IgD-negative memory B cell (primary cell): Measurements from ENCODE around the gene DNAL1. TPM values are rescaled to one million over a fixed set of nuclear protein-coding genes. Genes with fewer than 3 reads are reported as not detected.
"Not testable (repeated sequence)": the region's sequence is repeated elsewhere in the genome, so short reads cannot be mapped to it uniquely, and the experiment has no call there.

Experiments used
- H3K27ac Mint-ChIP-seq, 3 donors: one replicate each; pipeline ENCODE4 v1.8.0; 2020 to 2022; ENCODE audit warnings: mild to moderate bottlenecking in 3 of 3, mixed read lengths in 3 of 3, moderate library complexity in 1 of 3
- H3K27me3 Mint-ChIP-seq: one replicate; pipeline ENCODE4 v1.8.0; 2021; ENCODE audit warnings: mixed read lengths
- H3K36me3 Mint-ChIP-seq: one replicate; pipeline ENCODE4 v1.8.0; 2020; ENCODE audit warnings: mild to moderate bottlenecking, mixed read lengths
- H3K4me1 Mint-ChIP-seq, 3 donors: one replicate each; pipeline ENCODE4 v1.8.0; 2020 to 2022; ENCODE audit warnings: mixed read lengths in 3 of 3, mild to moderate bottlenecking in 1 of 3
- H3K4me3 Mint-ChIP-seq, 4 donors: one replicate each; pipeline ENCODE4 v1.8.0; 2020 to 2022; ENCODE audit warnings: mild to moderate bottlenecking in 4 of 4, mixed read lengths in 4 of 4, moderate library complexity in 3 of 4
- H3K9me3 Mint-ChIP-seq, 3 donors: one replicate each; pipeline ENCODE4 v1.8.0; 2020 to 2021; ENCODE audit warnings: mixed read lengths in 3 of 3, mild to moderate bottlenecking in 1 of 3
- polyA plus RNA-seq: library from polyadenylated mRNA; unstranded; fragments of 300-500 nt; fragmentation: Illumina TruSeq; gene quantifications from one replicate; pipeline ENCODE4 v1.2.3, GENCODE V29; 2021

DNAL1 gene
- polyA plus RNA-seq, 1 donor from 2014 or later: 3.9 TPM

DNA sequence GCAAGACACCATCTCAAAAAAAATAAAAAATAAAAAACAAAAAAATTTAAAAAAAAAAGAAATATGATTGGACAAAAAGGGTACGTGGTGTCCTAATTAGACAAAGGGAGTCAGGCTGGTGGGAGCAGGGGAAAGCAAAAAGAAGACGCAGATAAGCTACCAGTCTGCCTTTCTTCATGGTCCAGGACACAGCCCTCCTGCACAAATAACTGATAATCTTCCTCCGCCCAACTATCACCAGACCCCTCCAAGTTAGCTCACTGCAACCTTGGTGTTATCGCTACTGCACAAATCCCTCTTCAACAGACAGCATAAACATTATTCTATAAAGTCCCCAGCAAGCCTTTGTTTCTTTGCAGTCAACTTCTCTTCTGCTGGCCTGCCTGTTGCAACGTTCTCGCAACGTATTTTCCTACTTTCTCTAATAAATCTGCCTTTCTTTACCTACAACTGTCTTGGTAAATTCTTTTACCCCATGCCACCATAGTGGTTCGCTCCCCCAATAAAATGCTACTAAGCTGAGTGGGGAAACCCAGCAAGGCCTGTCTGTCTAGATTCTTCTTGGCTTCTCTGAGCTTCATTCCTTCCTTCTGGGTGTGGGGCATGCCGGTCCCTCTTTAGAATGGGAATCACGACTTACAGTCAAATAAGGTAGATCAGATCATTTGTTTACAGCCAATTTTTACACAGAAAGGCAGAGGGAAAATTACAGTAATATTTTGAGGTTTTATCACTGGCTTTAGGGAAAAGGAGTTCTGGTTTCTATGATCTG lies 14.6 kb upstream of the DNAL1 start:
- Mint-ChIP-seq H3K27me3 (no peaks in the 10 kb centered on the region), H3K4me1 (peaks cover 4 to 6% (median 4%) of the 10 kb centered on the region in 3 donors), H3K9me3 (no peaks in the 10 kb centered on the region), H3K36me3 (no peaks in the 10 kb centered on the region), H3K4me3 (no peak overlapping the region), H3K27ac (no peak overlapping the region)

GRCh38 chr14:73633116-73634010 lies 11.4 kb upstream of the DNAL1 start:
- Mint-ChIP-seq H3K36me3 (peaks cover 3% of the 10 kb centered on the region), H3K27me3 (no peaks in the 10 kb centered on the region), H3K4me3 (peak overlapping the region; percentile 67 to 93 (median 86)), H3K27ac (peak overlapping the region in 1 of 3 donors; percentile 89), H3K9me3 (no peaks in the 10 kb centered on the region), H3K4me1 (peaks cover 4 to 6% (median 4%) of the 10 kb centered on the region in 3 donors)

DNA sequence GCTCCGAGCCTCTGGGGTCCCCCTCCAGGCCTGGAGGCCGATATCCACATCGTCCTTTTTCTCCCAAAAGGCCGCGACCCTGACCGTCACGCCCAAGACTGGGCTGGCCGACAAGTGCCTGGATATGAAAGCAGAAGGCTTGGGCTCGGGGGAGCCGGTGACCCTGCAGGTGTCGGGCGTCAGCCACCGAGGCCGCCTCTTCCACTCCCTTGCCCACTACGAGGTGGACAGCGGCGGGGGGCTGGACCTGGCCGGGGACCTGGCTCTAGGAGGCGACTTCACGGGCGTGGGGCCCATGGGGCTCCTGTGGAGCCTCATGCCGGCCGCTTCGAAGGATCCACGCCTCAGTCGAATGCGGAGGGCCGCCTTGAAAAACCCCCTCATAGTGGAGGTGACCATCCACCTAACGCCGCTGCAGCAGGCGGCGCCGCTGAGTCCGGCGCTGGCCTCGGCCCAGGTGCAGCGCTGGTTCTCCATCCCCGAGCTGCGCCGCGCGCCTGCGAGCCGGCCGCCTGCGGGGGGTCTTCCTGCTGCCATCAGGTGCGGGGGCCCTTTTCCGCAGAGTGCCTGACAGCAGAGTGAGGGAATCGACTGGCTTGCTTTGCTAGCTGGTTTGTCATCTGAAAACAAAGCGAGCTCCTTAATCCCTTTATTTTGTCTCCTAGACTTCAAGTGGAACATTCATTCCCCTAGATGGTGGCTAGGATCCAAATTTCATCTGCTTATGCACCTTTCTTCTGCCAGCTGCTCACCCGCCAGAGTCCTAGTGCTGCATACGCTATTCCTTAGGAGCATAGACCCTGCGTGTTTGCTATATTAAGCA lies 10.6 kb upstream of the DNAL1 start:
- no peaks in the 10 kb centered on the region for H3K27me3 Mint-ChIP-seq
- H3K36me3 Mint-ChIP-seq: peaks cover 3% of the 10 kb centered on the region
- peak overlapping the region; percentile 67 to 93 (median 86) for H3K4me3 Mint-ChIP-seq
- H3K27ac Mint-ChIP-seq: no peak overlapping the region
- no peaks in the 10 kb centered on the region for H3K9me3 Mint-ChIP-seq
- peaks cover 4 to 6% (median 4%) of the 10 kb centered on the region in 3 donors for H3K4me1 Mint-ChIP-seq

DNA sequence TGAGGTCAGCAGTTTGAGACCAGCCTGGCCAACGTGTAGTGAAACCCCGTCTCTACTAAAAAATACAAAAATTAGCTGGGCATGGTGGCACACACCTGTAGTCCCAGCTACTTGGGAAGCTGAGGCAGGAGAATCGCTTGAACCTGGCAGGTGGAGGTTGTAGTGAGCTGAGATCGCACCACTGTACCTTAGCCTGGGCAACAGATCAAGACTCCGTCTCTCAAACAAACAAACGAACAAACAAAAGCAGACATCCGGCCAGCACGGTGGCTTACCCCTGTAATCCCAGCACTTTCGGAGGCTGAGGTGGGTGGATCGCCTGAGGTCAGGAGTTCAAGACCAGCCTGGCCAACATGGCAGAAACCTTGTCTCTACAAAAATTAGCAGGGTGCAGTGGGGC lies 8.4 kb upstream of the DNAL1 start:
- not testable (repeated sequence) for H3K4me1 Mint-ChIP-seq, H3K27ac Mint-ChIP-seq, H3K36me3 Mint-ChIP-seq, H3K4me3 Mint-ChIP-seq, H3K27me3 Mint-ChIP-seq, H3K9me3 Mint-ChIP-seq

DNA sequence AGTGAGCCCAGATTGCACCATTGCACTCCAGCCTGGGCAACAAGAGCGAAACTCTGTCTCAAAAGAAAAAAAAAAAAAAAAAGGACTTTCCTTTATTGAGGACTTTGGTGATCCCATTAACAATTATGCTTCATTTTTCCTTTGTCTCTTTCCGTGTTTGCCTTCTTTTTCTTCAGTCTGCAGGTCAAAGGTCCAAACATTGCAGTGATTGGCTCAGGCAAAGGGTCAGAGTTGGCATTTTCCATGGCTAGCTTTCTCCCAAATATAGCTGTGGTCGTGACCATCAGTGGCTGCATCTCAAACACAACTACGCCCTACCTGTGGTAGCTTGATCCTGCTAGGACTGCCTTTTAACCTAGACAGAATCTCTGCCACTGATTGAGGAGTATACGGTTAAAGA lies 7.0 kb upstream of the DNAL1 start:
- peaks cover 3% of the 10 kb centered on the region for H3K36me3 Mint-ChIP-seq
- peaks cover 4 to 6% (median 5%) of the 10 kb centered on the region in 3 donors for H3K4me1 Mint-ChIP-seq

DNA sequence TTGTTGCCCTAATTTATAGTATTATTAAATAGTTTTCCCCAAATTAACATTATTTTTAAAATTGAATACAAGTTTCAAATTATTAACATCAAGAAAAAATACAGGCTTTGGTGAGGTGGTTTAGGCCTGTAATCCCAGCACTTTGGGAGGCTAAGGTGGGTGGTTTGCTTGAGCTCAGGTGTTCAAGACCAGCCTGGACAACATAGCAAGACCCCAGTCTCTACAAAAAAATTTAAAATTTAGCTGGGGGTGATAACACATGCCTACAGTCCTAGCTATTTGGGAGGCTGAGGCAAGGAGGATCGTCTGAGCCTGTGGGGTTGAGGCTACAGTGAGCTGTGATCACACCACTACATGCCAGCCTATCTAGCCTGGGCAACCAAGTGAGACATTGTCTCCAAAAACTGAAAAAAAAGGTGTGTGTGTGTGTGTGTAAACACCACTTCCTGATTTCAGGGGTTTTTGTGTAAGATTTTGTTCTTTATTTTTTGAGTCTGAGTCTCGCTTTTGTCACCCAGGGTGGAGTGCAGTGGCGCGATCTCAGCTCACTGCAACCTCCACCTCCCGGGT lies 3.9 kb upstream of the DNAL1 start:
- no peak overlapping the region for H3K27ac Mint-ChIP-seq
- peaks cover 13 to 21% (median 13%) of the 10 kb centered on the region in 3 donors for H3K4me1 Mint-ChIP-seq
- peaks cover 3% of the 10 kb centered on the region for H3K36me3 Mint-ChIP-seq
- H3K4me3 Mint-ChIP-seq: peak overlapping the region in 2 of 4 donors; percentile 41 to 60
- H3K27me3 Mint-ChIP-seq: no peaks in the 10 kb centered on the region
- no peaks in the 10 kb centered on the region for H3K9me3 Mint-ChIP-seq

More for the DNA sequence above, 7.0 kb upstream of the DNAL1 start:
- Mint-ChIP-seq H3K27me3 (no peaks in the 10 kb centered on the region), H3K27ac (no peak overlapping the region), H3K4me3 (no peak overlapping the region), H3K9me3 (no peaks in the 10 kb centered on the region)

- H3K36me3 Mint-ChIP-seq: no peaks in the 10 kb centered on the region
- H3K4me3 Mint-ChIP-seq: peak overlapping the region; percentile 83 to 98 (median 97)
- no peaks in the 10 kb centered on the region for H3K9me3 Mint-ChIP-seq
- no peaks in the 10 kb centered on the region for H3K27me3 Mint-ChIP-seq
- H3K4me1 Mint-ChIP-seq: peaks cover 13 to 23% (median 13%) of the 10 kb centered on the region in 3 donors
- peak overlapping the region; percentile 66 to 97 (median 97) for H3K27ac Mint-ChIP-seq
Observed at GRCh38 chr14:73645248-73645610, 443 bp downstream of the DNAL1 start.

DNA sequence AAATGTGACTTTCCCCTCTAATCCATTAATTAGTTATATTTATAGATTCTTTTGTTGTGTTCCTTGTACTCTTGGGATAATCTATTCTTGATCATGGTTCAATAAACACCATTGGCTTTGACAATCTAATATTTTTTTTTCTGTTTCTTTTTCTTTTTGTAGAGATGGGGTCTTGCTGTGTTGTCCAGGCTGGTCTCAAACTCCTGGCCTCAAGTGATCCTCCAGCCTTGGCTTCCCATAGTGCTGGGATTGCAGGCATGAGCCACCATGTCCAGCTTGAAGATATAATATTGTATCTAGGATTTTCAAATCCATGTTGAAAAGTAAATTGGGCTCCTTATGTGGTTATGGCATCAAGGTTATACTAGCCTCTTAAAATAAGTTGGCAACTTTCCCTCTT lies 6.2 kb downstream of the DNAL1 start:
- H3K4me3 Mint-ChIP-seq: no peak overlapping the region
- peaks cover 0 to under 1% (median 0%) of the 10 kb centered on the region in 3 donors for H3K4me1 Mint-ChIP-seq
- H3K9me3 Mint-ChIP-seq: no peaks in the 10 kb centered on the region

DNA sequence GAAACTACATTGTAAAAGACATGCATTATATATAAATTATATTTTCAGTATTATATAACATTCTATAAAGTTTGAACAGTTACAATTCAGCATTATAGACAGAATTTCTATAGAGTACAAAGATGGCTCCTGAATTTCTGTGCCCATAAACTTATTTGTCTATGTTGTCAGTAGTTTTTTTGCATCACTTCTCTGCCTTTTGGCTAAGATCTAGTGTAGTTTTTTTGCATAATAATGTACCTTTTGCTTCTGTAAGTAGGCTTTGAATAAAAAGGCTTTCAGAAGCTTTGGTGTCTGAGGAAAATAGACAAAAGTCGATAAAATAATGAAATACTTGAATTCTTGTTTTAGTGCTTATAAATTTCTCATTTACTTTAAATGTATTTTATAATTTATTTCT lies 11.1 kb downstream of the DNAL1 start:
- Mint-ChIP-seq H3K9me3 (no peaks in the 10 kb centered on the region), H3K27ac (no peak overlapping the region), H3K4me1 (no peaks in the 10 kb centered on the region), H3K4me3 (no peak overlapping the region), H3K27me3 (no peaks in the 10 kb centered on the region), H3K36me3 (peaks cover 6% of the 10 kb centered on the region)

More for the DNA sequence above, 6.2 kb downstream of the DNAL1 start:
- H3K27me3 Mint-ChIP-seq: no peaks in the 10 kb centered on the region
- H3K36me3 Mint-ChIP-seq: peaks cover 4% of the 10 kb centered on the region
- H3K27ac Mint-ChIP-seq: no peak overlapping the region

- not testable (repeated sequence) for H3K27me3 Mint-ChIP-seq, H3K9me3 Mint-ChIP-seq, H3K36me3 Mint-ChIP-seq, H3K4me1 Mint-ChIP-seq, H3K27ac Mint-ChIP-seq, H3K4me3 Mint-ChIP-seq
Observed at GRCh38 chr14:73659202-73659601, 14.4 kb downstream of the DNAL1 start.

DNA sequence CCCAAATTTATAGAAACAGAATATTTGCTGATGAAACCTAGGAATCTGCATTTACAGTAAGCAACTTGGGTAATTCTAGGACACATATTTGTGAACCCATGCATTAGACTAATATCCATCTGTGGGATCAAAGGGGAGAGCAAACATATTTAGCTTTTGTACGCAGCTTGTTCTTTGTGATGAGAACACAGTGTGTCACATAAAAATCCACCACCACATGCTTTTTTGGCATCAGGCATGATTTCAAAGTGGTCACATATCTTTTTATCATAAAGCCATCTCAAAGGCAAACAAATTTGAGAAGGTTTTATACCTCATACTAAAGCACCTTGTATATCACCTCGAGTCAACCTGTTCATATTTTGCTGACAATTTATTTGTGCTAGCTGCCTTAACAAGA lies 15.7 kb downstream of the DNAL1 start:
- Mint-ChIP-seq H3K27me3 (no peaks in the 10 kb centered on the region), H3K36me3 (peaks cover 6% of the 10 kb centered on the region), H3K4me3 (no peak overlapping the region), H3K27ac (no peak overlapping the region), H3K9me3 (no peaks in the 10 kb centered on the region), H3K4me1 (no peaks in the 10 kb centered on the region)

GRCh38 chr14:73661872-73662271 lies 17.1 kb downstream of the DNAL1 start:
- Mint-ChIP-seq H3K27ac (no peak overlapping the region), H3K9me3 (no peaks in the 10 kb centered on the region), H3K4me3 (no peak overlapping the region), H3K4me1 (peaks cover 0 to 1% (median 0%) of the 10 kb centered on the region in 3 donors), H3K27me3 (no peaks in the 10 kb centered on the region), H3K36me3 (peaks cover 8% of the 10 kb centered on the region)

- Mint-ChIP-seq H3K36me3 (peaks cover 8% of the 10 kb centered on the region), H3K4me3 (no peak overlapping the region), H3K4me1 (peaks cover 0 to 1% (median 0%) of the 10 kb centered on the region in 3 donors), H3K9me3 (no peaks in the 10 kb centered on the region), H3K27me3 (no peaks in the 10 kb centered on the region), H3K27ac (no peak overlapping the region)
Observed at GRCh38 chr14:73662487-73662943, 17.7 kb downstream of the DNAL1 start.

DNA sequence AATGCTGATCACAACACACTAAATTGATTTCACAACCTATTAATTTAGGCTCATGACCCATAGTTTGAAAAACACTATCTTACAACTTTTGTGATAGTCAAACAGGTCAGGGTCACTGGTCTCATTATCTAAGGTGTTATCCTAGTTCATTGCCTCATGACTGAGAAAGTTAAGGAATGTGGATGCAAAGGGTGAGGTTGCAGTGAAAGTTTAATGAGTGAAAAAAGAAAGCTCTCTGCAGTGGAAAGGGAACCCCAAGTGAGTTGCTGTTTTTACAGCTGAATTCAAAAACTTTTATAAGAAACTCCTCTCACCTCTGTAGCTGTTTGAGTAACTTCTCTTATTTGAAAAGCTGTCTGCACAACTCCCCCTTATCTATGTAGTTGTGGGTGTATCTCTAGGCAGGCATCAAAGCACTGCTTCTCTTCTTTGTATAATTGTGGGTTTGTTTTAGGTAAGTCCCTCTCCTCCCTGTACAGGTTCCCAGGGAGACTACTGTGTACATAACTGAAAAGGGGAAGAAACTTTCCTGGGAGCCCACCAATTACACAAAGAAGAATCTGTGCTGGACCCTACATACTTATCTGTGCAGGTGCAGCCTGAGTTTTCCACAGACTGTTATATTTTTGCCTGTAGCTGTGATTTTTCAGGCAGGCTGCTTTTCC lies 18.9 kb downstream of the DNAL1 start:
- Mint-ChIP-seq H3K9me3 (no peaks in the 10 kb centered on the region), H3K27me3 (no peaks in the 10 kb centered on the region), H3K27ac (no peak overlapping the region), H3K4me3 (no peak overlapping the region), H3K36me3 (peaks cover 9% of the 10 kb centered on the region), H3K4me1 (peaks cover 0 to 1% (median 0%) of the 10 kb centered on the region in 3 donors)
